GM12878 (cell line): ENCODE results near the gene FOXJ1. TPM values are rescaled to one million over a fixed set of nuclear protein-coding genes. Genes with fewer than 3 reads are reported as not detected.

ENCODE experiments used
- ATAC-seq: fragments of 200-7000 bp; cut with Tn5 transposase; 3 replicates; pipeline ENCODE4 v1.9.1; 2020; ENCODE audit warnings: mild to moderate bottlenecking, moderate library complexity
- BruUV-seq: library from RNA; stranded (reverse); fragments of 400-500 nt; replicated peaks from 2 replicates; lab custom pipeline; 2021; lab: Mats Ljungman, UMichigan
- CTCF ChIA-PET: fragments of 300-600 bp; sonication (Branson Sonifier 250); formaldehyde crosslinking; extraction: SDS; loops from one replicate; lab custom pipeline; 2021; ENCODE audit warnings: inconsistent platforms; lab: Yijun Ruan, JAX
- POLR2A ChIA-PET: fragments of 350-600 bp; formaldehyde crosslinking; extraction: SDS; loops from one replicate; lab custom pipeline; 2021; ENCODE audit warnings: inconsistent platforms; lab: Charles Lee
- RAD21 ChIA-PET: fragments of 300-600 bp; sonication (Branson Sonifier 250); formaldehyde crosslinking; loops from one replicate; lab custom pipeline; 2023; ENCODE audit warnings: antibody characterized with exemption; ENCODE audit not compliant: unreplicated experiment; lab: Charles Lee
- SMC1A ChIA-PET: fragments of 300-600 bp; sonication (Branson Sonifier 250); formaldehyde crosslinking; loops from one replicate; lab custom pipeline; 2023; ENCODE audit not compliant: unreplicated experiment, uncharacterized antibody; lab: Charles Lee
- DNase-seq: peaks from one replicate; pipeline ENCODE4 v3.0.0-alpha.2; 2011; ENCODE audit warnings: low read depth, low spot score
- FAIRE-seq: peaks from 3 replicates; lab custom pipeline; 2011; peaks lifted over from hg19 to GRCh38; lab: Jason Lieb, UNC
- H2AFZ ChIP-seq: 2 replicates; pipeline ENCODE4 v1.6.0; 2011; ENCODE audit warnings: low read depth, low read length, control low read depth; ENCODE audit not compliant: control insufficient read depth
- H3K27ac ChIP-seq: 2 replicates; pipeline ENCODE4 v1.5.1; 2011; ENCODE audit warnings: control low read depth; ENCODE audit not compliant: control insufficient read depth, insufficient read depth
- H3K27me3 ChIP-seq, 2 experiments: replicated peaks in 1 of 2; 2 replicates each; pipeline versions ENCODE4 v1.6.0 to v1.6.1; 2011; ENCODE audit warnings: low read length in 1 of 2; ENCODE audit not compliant: control insufficient read depth in 2 of 2, insufficient read depth in 2 of 2
- H3K36me3 ChIP-seq, 2 experiments: 2 replicates each; pipeline ENCODE4 v1.5.1; 2011; ENCODE audit warnings: low read length in 1 of 2; ENCODE audit not compliant: control insufficient read depth in 2 of 2, insufficient read depth in 2 of 2
- H3K4me1 ChIP-seq: 2 replicates; pipeline ENCODE4 v1.6.1; 2011; ENCODE audit warnings: mild to moderate bottlenecking, low read length, moderate library complexity, mixed read lengths; ENCODE audit not compliant: control insufficient read depth, insufficient read depth
- H3K4me2 ChIP-seq: 2 replicates; pipeline ENCODE4 v1.6.0; 2011; ENCODE audit warnings: control low read depth; ENCODE audit not compliant: control insufficient read depth, insufficient read depth
- H3K4me3 ChIP-seq: fragments of 200-600 bp; sonication (generic); 2 replicates; pipeline ENCODE4 v1.5.1; 2016
- H3K79me2 ChIP-seq: 2 replicates; pipeline ENCODE4 v1.6.0; 2011; ENCODE audit warnings: low read length; ENCODE audit not compliant: control insufficient read depth, insufficient read depth
- H3K9ac ChIP-seq: 2 replicates; pipeline ENCODE4 v1.8.0; 2011; ENCODE audit warnings: low read length, control low read depth, mixed read lengths; ENCODE audit not compliant: control insufficient read depth, insufficient read depth
- H3K9me3 ChIP-seq: replicated peaks from 3 replicates; pipeline ENCODE4 v1.5.1; 2011; ENCODE audit warnings: mild to moderate bottlenecking, low read length; ENCODE audit not compliant: control insufficient read depth, insufficient read depth
- H4K20me1 ChIP-seq: 2 replicates; pipeline ENCODE4 v1.6.0; 2011; ENCODE audit not compliant: control insufficient read depth, insufficient read depth
- ATF3 ChIP-seq: IDR thresholded peaks from 2 replicates; pipeline ENCODE4 v1.6.1; 2011; ENCODE audit warnings: low read depth, mild to moderate bottlenecking, low read length, moderate library complexity, borderline replicate concordance; ENCODE audit errors: extremely low read depth
- ATF7 ChIP-seq: fragments of 450-650 bp; IDR thresholded peaks from 2 replicates; pipeline ENCODE4 v1.6.1; 2016; ENCODE audit warnings: low read depth, mild to moderate bottlenecking
- HCFC1 ChIP-seq: fragments of 150-350 bp; IDR thresholded peaks from 2 replicates; pipeline ENCODE4 v1.6.1; 2014; ENCODE audit warnings: low read length
- HDAC6 ChIP-seq: fragments of 200-600 bp; sonication (generic); IDR thresholded peaks from one replicate; pipeline ENCODE4 v1.8.0; 2017; ENCODE audit warnings: antibody characterized with exemption; ENCODE audit not compliant: unreplicated experiment
- IKZF2 ChIP-seq, 2 experiments: fragments of 450-650 bp; IDR thresholded peaks; 2 replicates each; pipeline ENCODE4 v1.6.1; 2017; ENCODE audit warnings: mild to moderate bottlenecking in 2 of 2, moderate library complexity in 2 of 2
- JUNB ChIP-seq: IDR thresholded peaks from 2 replicates; pipeline ENCODE4 v1.6.1; 2016; ENCODE audit warnings: antibody characterized with exemption, mild to moderate bottlenecking
- MXI1 ChIP-seq: fragments of 150-350 bp; IDR thresholded peaks from 2 replicates; pipeline ENCODE4 v1.6.1; 2011; ENCODE audit warnings: low read depth, mild to moderate bottlenecking, inconsistent platforms, low read length, improper control_type of control experiment
- NBN ChIP-seq: fragments of 450-650 bp; IDR thresholded peaks from 2 replicates; pipeline ENCODE4 v1.6.1; 2016
- NKRF ChIP-seq: fragments of 450-650 bp; conservative IDR thresholded peaks from 2 replicates; pipeline ENCODE4 v1.6.1; 2017; ENCODE audit warnings: mild to moderate bottlenecking, moderate library complexity
- POLR2AphosphoS5 ChIP-seq: IDR thresholded peaks from 2 replicates; pipeline ENCODE4 v1.6.1; 2011; ENCODE audit warnings: mild to moderate bottlenecking, low read length, inconsistent platforms
- RBBP5 ChIP-seq: fragments of 200-600 bp; sonication (generic); conservative IDR thresholded peaks from 2 replicates; pipeline ENCODE4 v1.6.1; 2016
- RELB ChIP-seq: fragments of 450-650 bp; IDR thresholded peaks from 2 replicates; pipeline ENCODE4 v1.6.1; 2017; ENCODE audit warnings: low read depth, mild to moderate bottlenecking, moderate library complexity
- SMC3 ChIP-seq: IDR thresholded peaks from 2 replicates; pipeline ENCODE4 v1.6.1; 2011; ENCODE audit warnings: low read length, improper control_type of control experiment, borderline replicate concordance
- SREBF2 ChIP-seq: IDR thresholded peaks from 2 replicates; pipeline ENCODE4 v1.6.1; 2012; ENCODE audit warnings: mild to moderate bottlenecking, low read length
- USF2 ChIP-seq: IDR thresholded peaks from 2 replicates; pipeline ENCODE4 v1.6.1; 2011; ENCODE audit warnings: low read depth, low read length, improper control_type of control experiment, borderline replicate concordance
- ZNF622 ChIP-seq: fragments of 450-650 bp; IDR thresholded peaks from 2 replicates; pipeline ENCODE4 v1.6.1; 2017; ENCODE audit warnings: mild to moderate bottlenecking, inconsistent platforms
- WGBS: methylation state at CpG from one replicate; pipeline ENCODE4 v1.1.6; 2016; ENCODE audit warnings: low lambda C conversion rate; ENCODE audit not compliant: insufficient replicate concordance, insufficient coverage; ENCODE audit errors: missing lambda C conversion rate; 5-methylcytosine and 5-hydroxymethylcytosine counted together
- in situ Hi-C: fragments of 300-500 bp; cut with MboI; formaldehyde crosslinking; loops from 9 replicates; pipeline ENCODE4 v1.14.3; 2018; ENCODE audit warnings: mixed read lengths
- intact Hi-C: fragments of 100-400 bp; cut with micrococcal nuclease; formaldehyde crosslinking; loops from one replicate; pipeline ENCODE4 v1.14.2; 2022; ENCODE audit not compliant: unreplicated experiment
- polyA plus RNA-seq, 11 experiments: library from polyadenylated mRNA; depleted of rRNA in 4 of 11; unstranded in 6 of 11; stranded (reverse) in 5 of 11; fragments of >200 nt; fragmentation: Nextera tagmentation in 4 of 11; fragmentation: Illumina TruSeq in 1 of 11; extraction: Ambion mirVana in 4 of 11; extraction: Trizol in 1 of 11; gene quantifications; 1 replicate in 1 of 11; 2 replicates in 10 of 11; pipeline versions ENCODE4 v1.2.1 to v1.2.3, GENCODE V29; 2011 to 2016; ENCODE audit warnings: inconsistent platforms in 2 of 11, missing spikeins in 2 of 11, low read depth in 1 of 11
- total RNA-seq, 4 experiments: library from RNA; depleted of rRNA in 3 of 4; stranded (reverse); fragments of >200 nt in 3 of 4; fragmentation: Illumina TruSeq in 1 of 4; extraction: Trizol in 1 of 4; gene quantifications; 2 replicates each; pipeline versions ENCODE4 v1.2.1 to v1.2.3, GENCODE V29; 2013 to 2021

The FOXJ1 gene
- total and polyA plus RNA-seq, 10 of the 15 experiments (the other 5 are each of a cell fraction or from before 2014, with no cell fraction given) = not detected

- CTCF ChIA-PET = interaction anchor here (0.6 to 2.6 kb wide), 6 partner anchors 8 to 121 kb away, joined by 3 to 10 read pairs (median 3); no protein-coding TSS in a partner anchor
- H3K9ac ChIP-seq = no peak overlapping the region
Measured at GRCh38 chr17:76151896-76152454, 10.9 kb upstream of the FOXJ1 start.

More at GRCh38 chr17:76151896-76152454, 10.9 kb upstream of the FOXJ1 start:
- Histone ChIP-seq H3K27ac (no peak overlapping the region), H3K36me3 (no peaks in the 10 kb centered on the region), H2AFZ (no peak overlapping the region), H4K20me1 (no peaks in the 10 kb centered on the region), H3K9me3 (no peaks in the 10 kb centered on the region), H3K27me3 (no peaks in the 10 kb centered on the region), H3K79me2 (no peaks in the 10 kb centered on the region), H3K4me3 (no peak overlapping the region), H3K4me2 (no peak overlapping the region), H3K4me1 (no peaks in the 10 kb centered on the region)
- no peak for TF ChIP-seq POLR2AphosphoS5
- TF ChIP-seq NKRF = no peak
- TF ChIP-seq SMC3 = no peak
- TF ChIP-seq RBBP5 = no peak
- no peak for TF ChIP-seq RELB
- TF ChIP-seq JUNB = no peak
- no peak for TF ChIP-seq ZNF622
- no peak for TF ChIP-seq HCFC1
- TF ChIP-seq HDAC6 = no peak
- TF ChIP-seq IKZF2 (IDR thresholded peaks at IDR 0.05) = no peak
- no peak for TF ChIP-seq USF2
- no peak for TF ChIP-seq ATF3
- TF ChIP-seq NBN = no peak
- TF ChIP-seq ATF7 = no peak
- TF ChIP-seq SREBF2 = no peak
- no peak for TF ChIP-seq MXI1
- intact Hi-C loops (no loop called here), in situ Hi-C loops (no loop called here)
- no peak for DNase-seq
- 78% methylated on average over 8 of the region's 8 CpGs for WGBS
- ATAC-seq = no peak
- FAIRE-seq = no peak
- no TSS peak for BruUV-seq
- ChIA-PET SMC1A (interaction anchor here (1.2 to 1.9 kb wide), 3 partner anchors 9 to 30 kb away, joined by 3 to 6 read pairs (median 4); no protein-coding TSS in a partner anchor), POLR2A (interaction anchor here (0.6 kb wide), 1 partner anchor 22 kb away, joined by 3 read pairs; no protein-coding TSS in a partner anchor), RAD21 (interaction anchor here (1.1 to 1.7 kb wide), 3 partner anchors 30 to 128 kb away, joined by 3 to 6 read pairs (median 6); no protein-coding TSS in a partner anchor)
